Hepatocyte (in vitro differentiated cells): ENCODE results near the gene TRRAP. TPM values are rescaled to one million over a fixed set of nuclear protein-coding genes. Genes with fewer than 3 reads are reported as not detected.

Experiments used
- DNase-seq: peaks from one replicate; pipeline ENCODE4 v3.0.0-alpha.2; 2016; ENCODE audit warnings: low spot score
- H2AFZ ChIP-seq: fragments of 200-600 bp; sonication (generic); 2 replicates; pipeline ENCODE4 v1.6.0; 2016; ENCODE audit warnings: antibody characterized with exemption, mild to moderate bottlenecking
- H3K27ac ChIP-seq: fragments of 200-600 bp; sonication (generic); 2 replicates; pipeline ENCODE4 v1.5.1; 2016; ENCODE audit warnings: mild to moderate bottlenecking
- H3K27me3 ChIP-seq: fragments of 200-600 bp; sonication (generic); 2 replicates; pipeline ENCODE4 v1.6.1; 2016
- H3K36me3 ChIP-seq: fragments of 200-600 bp; sonication (generic); replicated peaks from 2 replicates; pipeline ENCODE4 v1.5.1; 2016; ENCODE audit warnings: low read depth; ENCODE audit not compliant: insufficient read depth
- H3K4me1 ChIP-seq: fragments of 200-600 bp; sonication (generic); 2 replicates; pipeline ENCODE4 v1.5.1; 2016; ENCODE audit warnings: mild to moderate bottlenecking, moderate library complexity; ENCODE audit not compliant: insufficient read depth
- H3K4me2 ChIP-seq: fragments of 200-600 bp; sonication (generic); 2 replicates; pipeline ENCODE4 v1.6.0; 2016
- H3K4me3 ChIP-seq: fragments of 200-600 bp; sonication (generic); 2 replicates; pipeline ENCODE4 v1.5.1; 2016; ENCODE audit warnings: mild to moderate bottlenecking
- H3K79me2 ChIP-seq: fragments of 200-600 bp; sonication (generic); 2 replicates; pipeline ENCODE4 v1.6.0; 2017; ENCODE audit warnings: mild to moderate bottlenecking
- H3K9me2 ChIP-seq: fragments of 200-600 bp; sonication (generic); replicated peaks from 2 replicates; pipeline ENCODE4 v1.6.0; 2017; ENCODE audit warnings: mild to moderate bottlenecking; ENCODE audit not compliant: insufficient read depth
- H3K9me3 ChIP-seq: fragments of 200-600 bp; sonication (generic); 2 replicates; pipeline ENCODE4 v1.5.1; 2016; ENCODE audit warnings: low read depth, mild to moderate bottlenecking
- H4K20me1 ChIP-seq: fragments of 200-600 bp; sonication (generic); 2 replicates; pipeline ENCODE4 v1.6.0; 2016; ENCODE audit warnings: mild to moderate bottlenecking; ENCODE audit not compliant: insufficient read depth, poor library complexity, severe bottlenecking
- CTCF ChIP-seq: fragments of 200-600 bp; sonication (generic); IDR thresholded peaks from 2 replicates; pipeline ENCODE4 v1.5.1; 2016; ENCODE audit warnings: antibody characterized with exemption, mild to moderate bottlenecking; ENCODE audit not compliant: poor library complexity
- EZH2 ChIP-seq: fragments of 200-600 bp; sonication (generic); IDR thresholded peaks from 2 replicates; pipeline ENCODE4 v1.6.1; 2016; ENCODE audit warnings: antibody characterized with exemption, mild to moderate bottlenecking, borderline replicate concordance
- EZH2phosphoT487 ChIP-seq: fragments of 200-600 bp; sonication (generic); IDR thresholded peaks from one replicate; pipeline ENCODE4 v1.6.1; 2018; ENCODE audit warnings: antibody characterized with exemption, mild to moderate bottlenecking, low read depth, moderate library complexity; ENCODE audit not compliant: unreplicated experiment, severe bottlenecking
- WGBS: methylation state at CpG from one replicate; pipeline ENCODE4 v1.1.6; 2016; ENCODE audit warnings: low lambda C conversion rate; ENCODE audit errors: missing lambda C conversion rate; 5-methylcytosine and 5-hydroxymethylcytosine counted together
- polyA plus RNA-seq: library from polyadenylated mRNA; unstranded; fragments of >200 nt; fragmentation: Nextera tagmentation; extraction: Ambion mirVana; gene quantifications from 2 replicates; pipeline ENCODE4 v1.2.1, GENCODE V29; 2016
- total RNA-seq: library from RNA; depleted of rRNA; stranded (reverse); fragments of >200 nt; gene quantifications from 2 replicates; pipeline ENCODE4 v1.2.3, GENCODE V29; 2014

The TRRAP gene
- total and polyA plus RNA-seq, 2 experiments from 2014 or later: 6.1 to 25.1 TPM

GRCh38 chr7:99034932-99035722, 156.8 kb downstream of the TRRAP start:
- H3K9me2 ChIP-seq: no peaks in the 10 kb centered on the region
- peaks cover 1% of the 10 kb centered on the region for H3K79me2 ChIP-seq
- H3K4me3 ChIP-seq: no peak overlapping the region
- H4K20me1 ChIP-seq: no peaks in the 10 kb centered on the region
- H2AFZ ChIP-seq: no peak overlapping the region
- no peak overlapping the region for H3K27ac ChIP-seq
- TF ChIP-seq EZH2phosphoT487 (no peak), CTCF (no peak), EZH2 (no peak)
- no peaks in the 10 kb centered on the region for H3K27me3 ChIP-seq
- H3K4me2 ChIP-seq: no peak overlapping the region
- WGBS: 96% methylated on average over 30 of the region's 30 CpGs
- H3K4me1 ChIP-seq: no peaks in the 10 kb centered on the region
- no peak for DNase-seq
- peaks cover 4% of the 10 kb centered on the region for H3K36me3 ChIP-seq
- no peaks in the 10 kb centered on the region for H3K9me3 ChIP-seq

- TF ChIP-seq EZH2phosphoT487 (no peak), CTCF (no peak), EZH2 (no peak)
- WGBS: 96% methylated on average over 26 of the region's 26 CpGs
- DNase-seq: no peak
- H3K9me3 ChIP-seq: no peaks in the 10 kb centered on the region
- no peak overlapping the region for H3K4me3 ChIP-seq
- peaks cover 4% of the 10 kb centered on the region for H3K36me3 ChIP-seq
- H2AFZ ChIP-seq: no peak overlapping the region
- H3K27me3 ChIP-seq: no peaks in the 10 kb centered on the region
- no peak overlapping the region for H3K4me2 ChIP-seq
- H3K79me2 ChIP-seq: peaks cover 2% of the 10 kb centered on the region
- no peaks in the 10 kb centered on the region for H3K9me2 ChIP-seq
- H3K4me1 ChIP-seq: no peaks in the 10 kb centered on the region
- no peaks in the 10 kb centered on the region for H4K20me1 ChIP-seq
- no peak overlapping the region for H3K27ac ChIP-seq
These were observed 157.6 kb downstream of the TRRAP start for GRCh38 chr7:99035723-99036545.

DNA sequence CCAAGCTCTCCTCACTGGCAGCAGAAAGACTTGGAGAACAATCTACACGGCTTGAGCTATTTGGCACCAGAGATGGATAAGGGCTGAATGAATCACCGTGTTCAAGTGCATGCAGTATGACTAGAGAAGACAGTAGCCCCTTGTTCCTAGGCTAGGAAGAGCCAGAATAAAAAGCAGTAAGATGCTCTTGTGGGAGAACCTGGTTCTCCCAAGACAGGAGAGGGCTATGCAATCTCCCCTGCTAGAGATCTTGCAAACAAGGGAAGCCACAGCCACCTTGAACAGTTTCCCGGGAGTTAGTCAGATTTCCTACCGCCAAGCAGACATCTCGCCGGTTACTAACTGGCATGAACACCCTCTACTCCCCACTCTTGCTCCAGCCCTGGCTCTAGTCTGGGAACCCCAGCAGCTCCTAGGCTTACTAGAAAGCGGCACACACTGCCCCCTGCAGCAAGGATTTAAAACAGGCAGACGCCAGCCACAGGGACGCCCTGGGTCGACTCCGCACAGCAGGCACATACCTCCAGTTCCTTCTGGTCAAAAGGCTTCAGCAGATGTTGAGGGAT, 158.3 kb downstream of the TRRAP start:
- TF ChIP-seq EZH2phosphoT487 (no peak), CTCF (peak; percentile 27)
- no peak overlapping the region for H3K27ac ChIP-seq
- H3K9me3 ChIP-seq: no peaks in the 10 kb centered on the region
- peaks cover 2% of the 10 kb centered on the region for H3K79me2 ChIP-seq
- H3K4me2 ChIP-seq: no peak overlapping the region
- H3K4me1 ChIP-seq: no peaks in the 10 kb centered on the region
- whole genome bisulfite sequencing: 87% methylated on average over 11 of the region's 11 CpGs
- H3K4me3 ChIP-seq: no peak overlapping the region
- H4K20me1 ChIP-seq: no peaks in the 10 kb centered on the region
- H3K36me3 ChIP-seq: peaks cover 4% of the 10 kb centered on the region
- H3K27me3 ChIP-seq: no peaks in the 10 kb centered on the region
- DNase-seq: peak; percentile 34
- H3K9me2 ChIP-seq: no peaks in the 10 kb centered on the region
- H2AFZ ChIP-seq: no peak overlapping the region
